NT2/D1 (cell line): Measurements from ENCODE around the gene HK2.

ENCODE experiments used
- YY1 ChIP-seq: IDR thresholded peaks from 2 replicates; pipeline ENCODE4 v1.6.1; 2011; ENCODE audit not compliant: insufficient read length, insufficient read depth
- ZNF274 ChIP-seq: IDR thresholded peaks from 2 replicates; pipeline ENCODE4 v1.6.1; 2011; ENCODE audit warnings: mild to moderate bottlenecking, low read depth, low read length

- TF ChIP-seq YY1 (no peak), ZNF274 (no peak)
Measured at GRCh38 chr2:74847070-74847858, 13.3 kb downstream of the HK2 start.
